Glutamatergic neuron (in vitro differentiated cells): Measurements from ENCODE around the gene TFDP1. TPM values are rescaled to one million over a fixed set of nuclear protein-coding genes. Genes with fewer than 3 reads are reported as not detected.
A peak's percentile ranks its signal among the peaks of the same experiment; 100 is the strongest.

Source experiments
- DNase-seq: peaks from one replicate; pipeline ENCODE4 v3.0.0; 2022
- H3K27ac Mint-ChIP-seq: one replicate; pipeline ENCODE4 v1.8.0; 2020; ENCODE audit warnings: mild to moderate bottlenecking, mixed read lengths, inconsistent platforms; ENCODE audit not compliant: unreplicated experiment
- H3K27me3 Mint-ChIP-seq: one replicate; pipeline ENCODE4 v1.8.0; 2020; ENCODE audit warnings: mild to moderate bottlenecking, moderate library complexity, mixed read lengths, inconsistent platforms; ENCODE audit not compliant: unreplicated experiment
- H3K36me3 Mint-ChIP-seq: one replicate; pipeline ENCODE4 v1.8.0; 2020; ENCODE audit warnings: mild to moderate bottlenecking, mixed read lengths, inconsistent platforms; ENCODE audit not compliant: unreplicated experiment
- H3K4me1 Mint-ChIP-seq: one replicate; pipeline ENCODE4 v1.8.0; 2020; ENCODE audit warnings: mild to moderate bottlenecking, low read depth, mixed read lengths, inconsistent platforms; ENCODE audit not compliant: unreplicated experiment
- H3K4me3 Mint-ChIP-seq: one replicate; pipeline ENCODE4 v1.8.0; 2020; ENCODE audit warnings: mild to moderate bottlenecking, mixed read lengths, inconsistent platforms; ENCODE audit not compliant: unreplicated experiment
- H3K9me3 Mint-ChIP-seq: one replicate; pipeline ENCODE4 v1.8.0; 2020; ENCODE audit warnings: mild to moderate bottlenecking, moderate library complexity, mixed read lengths, inconsistent platforms; ENCODE audit not compliant: unreplicated experiment
- total RNA-seq: library from RNA; stranded (reverse); fragmentation: NEBNext Ultra II Directional; extraction: Animal tissue kit (Norgen Biotek cat#: 25700); gene quantifications from one replicate; pipeline ENCODE4 v1.2.1, GENCODE V29; 2021; ENCODE audit not compliant: unreplicated experiment
- TF ChIP-seq, protein P1 (sequence below): fragments of 200-600 bp; sonication (generic); IDR thresholded peaks from one replicate; pipeline ENCODE4 v1.5.0; 2021; ENCODE audit not compliant: partially characterized antibody, unreplicated experiment

TFDP1 gene
- total RNA-seq, 1 donor from 2014 or later, result 62.0 TPM

DNA sequence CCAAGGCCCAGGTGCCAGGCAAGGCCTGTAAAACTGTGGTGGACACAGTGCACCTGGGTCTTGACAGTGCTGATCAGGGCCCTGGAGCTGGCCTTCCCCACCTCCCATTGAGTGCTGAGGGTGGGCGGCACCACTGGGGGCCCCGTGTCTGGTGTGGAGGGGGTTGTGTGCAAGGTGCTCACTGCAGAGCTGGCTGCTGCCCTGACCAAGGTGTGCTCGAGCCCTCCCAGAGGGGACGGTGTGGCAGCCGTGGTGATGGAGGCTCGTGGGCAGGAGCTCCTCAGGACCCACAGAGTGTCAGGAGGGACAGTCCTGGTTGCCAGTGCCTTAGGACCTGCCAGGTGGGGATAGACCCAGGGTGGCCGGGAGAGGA lies 50.5 kb downstream of the TFDP1 start:
- peak; percentile 3 for DNase-seq
- no peak overlapping the region for H3K4me3 Mint-ChIP-seq
- peaks cover 3% of the 10 kb centered on the region for H3K27me3 Mint-ChIP-seq
- TF ChIP-seq, protein P1, sequence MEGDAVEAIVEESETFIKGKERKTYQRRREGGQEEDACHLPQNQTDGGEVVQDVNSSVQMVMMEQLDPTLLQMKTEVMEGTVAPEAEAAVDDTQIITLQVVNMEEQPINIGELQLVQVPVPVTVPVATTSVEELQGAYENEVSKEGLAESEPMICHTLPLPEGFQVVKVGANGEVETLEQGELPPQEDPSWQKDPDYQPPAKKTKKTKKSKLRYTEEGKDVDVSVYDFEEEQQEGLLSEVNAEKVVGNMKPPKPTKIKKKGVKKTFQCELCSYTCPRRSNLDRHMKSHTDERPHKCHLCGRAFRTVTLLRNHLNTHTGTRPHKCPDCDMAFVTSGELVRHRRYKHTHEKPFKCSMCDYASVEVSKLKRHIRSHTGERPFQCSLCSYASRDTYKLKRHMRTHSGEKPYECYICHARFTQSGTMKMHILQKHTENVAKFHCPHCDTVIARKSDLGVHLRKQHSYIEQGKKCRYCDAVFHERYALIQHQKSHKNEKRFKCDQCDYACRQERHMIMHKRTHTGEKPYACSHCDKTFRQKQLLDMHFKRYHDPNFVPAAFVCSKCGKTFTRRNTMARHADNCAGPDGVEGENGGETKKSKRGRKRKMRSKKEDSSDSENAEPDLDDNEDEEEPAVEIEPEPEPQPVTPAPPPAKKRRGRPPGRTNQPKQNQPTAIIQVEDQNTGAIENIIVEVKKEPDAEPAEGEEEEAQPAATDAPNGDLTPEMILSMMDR, result no peak
- H3K27ac Mint-ChIP-seq, result no peak overlapping the region
- peaks cover 12% of the 10 kb centered on the region for H3K9me3 Mint-ChIP-seq
- H3K36me3 Mint-ChIP-seq, result peaks cover 26% of the 10 kb centered on the region
- peaks cover 14% of the 10 kb centered on the region for H3K4me1 Mint-ChIP-seq

- peaks cover 12% of the 10 kb centered on the region for H3K9me3 Mint-ChIP-seq
- H3K4me3 Mint-ChIP-seq, result no peak overlapping the region
- TF ChIP-seq, protein P1, result no peak
- no peak for DNase-seq
- peaks cover 3% of the 10 kb centered on the region for H3K27me3 Mint-ChIP-seq
- peaks cover 8% of the 10 kb centered on the region for H3K4me1 Mint-ChIP-seq
- no peak overlapping the region for H3K27ac Mint-ChIP-seq
- peaks cover 32% of the 10 kb centered on the region for H3K36me3 Mint-ChIP-seq
Measured at GRCh38 chr13:113635709-113636108, 51.2 kb downstream of the TFDP1 start.

DNA sequence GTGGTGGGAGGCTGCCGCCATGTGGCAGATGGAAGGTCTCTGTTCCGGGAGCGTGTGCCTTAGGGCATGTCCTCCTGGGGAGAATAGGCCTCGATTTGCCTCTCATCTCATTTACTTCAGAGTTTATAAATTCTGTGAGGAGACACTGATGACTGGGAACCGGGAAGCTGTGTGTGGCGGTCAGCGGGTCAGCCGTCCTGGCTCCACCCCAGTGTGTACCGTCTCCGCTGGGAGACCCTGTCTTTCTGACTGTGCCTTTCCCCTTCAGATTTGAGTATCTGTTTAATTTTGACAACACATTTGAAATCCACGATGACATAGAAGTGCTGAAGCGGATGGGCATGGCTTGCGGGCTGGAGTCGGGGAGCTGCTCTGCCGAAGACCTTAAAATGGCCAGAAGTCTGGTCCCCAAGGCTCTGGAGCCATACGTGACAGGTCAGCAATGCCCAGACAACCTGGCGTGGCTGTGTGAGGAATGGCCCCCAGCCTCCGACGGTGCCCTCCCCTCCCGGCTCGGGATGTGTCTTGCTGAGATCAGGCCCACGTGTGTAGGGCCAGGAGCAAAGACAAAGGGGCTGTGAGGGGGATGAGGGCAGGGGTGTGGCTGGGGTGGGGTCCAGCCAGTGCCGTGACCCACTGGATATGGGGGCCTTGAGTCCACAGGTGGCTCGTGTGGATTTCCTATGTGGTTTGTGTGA lies 51.9 kb downstream of the TFDP1 start:
- Mint-ChIP-seq H3K27me3 (peaks cover 3% of the 10 kb centered on the region), H3K36me3 (peaks cover 34% of the 10 kb centered on the region), H3K4me3 (no peak overlapping the region), H3K4me1 (peaks cover 2% of the 10 kb centered on the region), H3K27ac (no peak overlapping the region), H3K9me3 (peaks cover 12% of the 10 kb centered on the region)
- no peak for DNase-seq
- TF ChIP-seq, protein P1, result no peak

DNA sequence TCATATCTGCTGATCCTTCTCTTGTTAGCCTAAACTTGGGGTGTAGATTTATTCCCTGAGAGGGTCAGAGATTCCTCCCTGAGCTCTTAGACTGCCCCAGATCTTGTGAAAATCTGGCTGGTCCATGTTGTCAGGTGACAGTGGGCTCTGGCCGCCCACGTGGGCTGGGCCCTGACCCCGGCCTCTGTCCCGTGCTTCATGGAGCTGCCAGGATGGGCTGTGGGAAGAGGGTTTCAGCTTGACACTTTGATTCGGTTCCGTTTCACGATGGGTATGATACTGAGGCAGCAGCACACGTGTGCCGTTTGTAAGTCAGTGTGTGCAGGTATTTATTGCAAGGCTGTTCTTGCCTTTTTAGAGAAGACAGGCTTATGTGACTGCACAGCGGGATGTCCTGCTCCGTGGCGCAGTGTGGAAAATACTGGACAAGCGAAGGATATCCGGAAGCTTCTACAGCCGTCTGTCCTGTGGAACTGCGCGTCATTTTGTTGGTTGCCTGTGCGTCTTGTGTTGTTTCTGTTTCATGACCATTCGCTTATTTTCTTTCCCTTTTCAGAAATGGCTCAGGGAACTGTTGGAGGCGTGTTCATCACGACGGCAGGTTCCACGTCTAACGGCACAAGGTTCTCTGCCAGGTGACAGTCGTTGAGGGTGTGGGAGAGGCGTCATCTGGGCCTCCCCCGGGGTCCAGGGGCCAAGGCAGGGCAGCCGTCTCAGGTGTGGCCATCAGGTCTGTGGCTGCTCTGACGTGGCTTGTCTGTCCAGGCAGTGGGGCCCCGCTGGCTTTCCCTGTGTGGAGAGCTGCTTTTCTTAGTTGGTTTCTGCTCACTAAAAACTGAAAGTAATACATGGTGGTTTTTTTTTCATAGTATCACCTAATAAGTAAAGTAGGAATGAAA lies 53.0 kb downstream of the TFDP1 start:
- peaks cover 42% of the 10 kb centered on the region for H3K36me3 Mint-ChIP-seq
- peaks cover 13% of the 10 kb centered on the region for H3K9me3 Mint-ChIP-seq
- no peak overlapping the region for H3K4me3 Mint-ChIP-seq

More for the DNA sequence above, 53.0 kb downstream of the TFDP1 start:
- Mint-ChIP-seq H3K27me3 (peaks cover 3% of the 10 kb centered on the region), H3K27ac (no peak overlapping the region), H3K4me1 (peaks cover 2% of the 10 kb centered on the region)
- TF ChIP-seq, protein P1, result no peak
- no peak for DNase-seq
